ENCODE measurements around the gene TOMM40L.
"Not testable (repeated sequence)": the region's sequence is repeated elsewhere in the genome, so short reads cannot be mapped to it uniquely, and the experiment has no call there.

The TOMM40L gene

GRCh38 chr1:161222175-161223019, 3.5 kb upstream of the TOMM40L start:
- no peak for DNase-seq (ENCODE audit: low read depth in 2 of 2)

GRCh38 chr1:161223805-161224694, 1.8 kb upstream of the TOMM40L start:
- DNase-seq (ENCODE audit: low read depth in 2 of 2): no peak

- DNase-seq (ENCODE audit: low read depth in 2 of 2): not testable (repeated sequence)
Measured at GRCh38 chr1:161224695-161225087, 1.2 kb upstream of the TOMM40L start.

DNA sequence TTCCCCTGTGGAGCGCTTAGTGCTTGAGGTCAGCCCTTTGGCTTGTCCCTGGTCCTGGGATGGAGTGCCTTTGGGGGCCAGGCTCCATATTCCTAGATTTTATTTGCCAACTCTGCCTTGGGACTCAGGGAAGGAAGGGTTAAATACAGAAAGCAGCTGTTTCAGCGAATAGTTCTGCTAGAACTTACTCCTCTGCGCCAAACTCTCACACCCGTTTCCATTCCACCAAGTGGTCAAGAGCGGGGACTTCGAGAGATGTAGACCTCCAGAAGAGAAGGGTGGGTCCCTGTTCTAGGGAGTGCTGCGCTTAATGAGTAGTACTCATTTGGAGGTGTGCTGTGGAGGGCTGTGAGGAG, 704 bp upstream of the TOMM40L start:
- no peak for DNase-seq (ENCODE audit: low read depth in 2 of 2)

DNA sequence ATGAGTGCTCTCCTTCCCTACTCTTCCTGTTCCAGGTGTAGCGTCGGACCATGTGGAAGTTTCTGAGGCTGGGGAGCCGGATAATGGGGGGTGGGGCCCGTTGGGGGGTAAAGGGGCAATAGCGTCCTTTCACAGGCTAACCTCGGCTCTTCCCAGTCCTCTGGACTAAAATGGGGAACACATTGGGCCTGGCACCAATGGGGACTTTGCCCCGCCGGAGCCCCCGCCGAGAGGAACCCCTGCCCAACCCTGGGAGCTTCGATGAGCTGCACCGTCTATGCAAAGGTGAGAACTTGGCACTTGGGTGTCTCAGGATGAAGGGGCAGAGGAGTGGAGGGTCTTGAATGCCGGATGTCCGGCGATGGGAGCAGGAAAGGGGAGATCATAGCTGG, 456 bp downstream of the TOMM40L start:
- DNase-seq (ENCODE audit: low read depth in 2 of 2): no peak

- no peak for DNase-seq (ENCODE audit: low read depth in 2 of 2)
Measured at GRCh38 chr1:161226759-161227158, 899 bp downstream of the TOMM40L start.

- peak; percentile 89 to 90 for DNase-seq (ENCODE audit: low read depth in 2 of 2)
Measured at GRCh38 chr1:161227196-161227871, 1.5 kb downstream of the TOMM40L start.

DNA sequence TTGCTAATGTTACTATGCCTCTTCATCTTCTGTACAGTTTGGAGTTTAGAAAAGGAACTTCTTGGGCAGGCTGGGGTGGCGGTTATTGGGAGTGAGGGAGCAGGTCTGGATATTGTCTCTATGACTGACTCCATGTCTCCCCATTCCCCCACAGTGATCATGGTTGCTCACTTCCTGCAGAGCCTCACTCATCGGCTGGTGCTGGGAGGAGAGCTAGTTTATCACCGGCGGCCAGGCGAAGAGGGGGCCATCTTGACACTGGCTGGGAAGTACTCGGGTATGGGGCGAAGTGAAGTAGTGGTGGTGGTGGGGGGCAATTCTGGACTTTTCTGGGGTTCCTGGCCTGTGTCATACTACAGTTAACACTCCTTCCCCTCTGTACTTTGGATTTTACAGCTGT, 2.2 kb downstream of the TOMM40L start:
- DNase-seq (ENCODE audit: low read depth in 2 of 2): no peak

DNA sequence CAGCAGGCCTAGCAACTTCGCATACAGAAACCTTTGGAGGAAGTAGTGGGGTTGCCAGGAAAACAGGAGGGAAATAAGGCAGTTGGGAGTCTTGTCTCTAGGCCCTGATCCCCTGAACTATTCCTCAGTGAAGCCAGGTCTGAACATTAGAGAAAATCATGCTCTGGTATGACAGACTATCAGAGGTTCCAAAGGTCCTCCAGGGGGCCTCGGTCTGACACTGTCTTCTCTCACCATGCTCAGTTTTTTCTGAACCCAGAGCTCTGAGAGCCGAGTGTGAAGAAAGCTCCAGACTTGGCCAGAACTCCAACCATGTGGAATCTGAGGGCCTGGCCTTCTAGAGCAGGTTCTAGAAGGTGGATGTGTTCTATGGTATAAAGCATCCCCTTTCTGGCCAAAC, 4.0 kb downstream of the TOMM40L start:
- no peak for DNase-seq (ENCODE audit: low read depth in 2 of 2)

DNA sequence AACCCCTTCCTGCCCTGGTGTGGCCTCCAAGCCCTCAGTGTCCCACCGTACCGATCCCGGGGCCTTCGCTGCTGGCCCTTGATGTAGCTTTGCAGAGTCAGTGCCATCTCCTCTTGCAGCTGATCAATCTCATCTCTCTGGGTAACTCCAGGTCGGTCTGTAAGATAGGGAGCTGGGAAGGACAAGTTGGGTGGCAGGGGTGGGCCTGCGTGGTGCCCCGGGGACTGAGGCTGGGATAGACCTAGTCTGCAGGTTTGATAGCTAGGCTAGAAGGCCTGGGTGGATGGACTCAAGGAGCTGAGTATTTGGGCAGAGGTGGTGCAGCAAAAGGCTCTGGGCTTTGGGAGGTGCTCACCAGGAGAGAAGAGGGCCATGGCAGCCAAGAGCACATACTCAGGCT, 4.9 kb downstream of the TOMM40L start:
- DNase-seq (ENCODE audit: low read depth in 2 of 2): no peak

DNA sequence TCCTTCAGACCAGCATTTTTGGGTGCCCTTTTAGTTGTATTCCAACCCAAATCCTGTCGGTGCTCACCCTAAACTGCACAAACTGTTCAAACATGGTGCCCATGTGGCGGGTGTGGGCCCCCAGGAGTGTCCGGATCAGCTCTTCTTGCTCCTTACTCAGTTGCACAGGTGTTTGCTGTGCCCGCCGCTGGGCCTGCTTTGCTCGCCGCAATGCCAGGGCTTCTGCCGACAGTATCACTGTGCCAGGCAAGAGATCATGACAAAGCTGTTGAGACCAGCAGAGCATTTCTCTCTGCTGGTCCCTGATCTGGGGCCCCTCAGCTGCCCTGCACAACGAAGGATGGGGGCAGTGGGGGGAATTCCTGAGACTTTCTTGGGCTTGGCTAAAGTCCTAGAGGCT, 7.2 kb downstream of the TOMM40L start:
- DNase-seq (ENCODE audit: low read depth in 2 of 2): no peak

DNA sequence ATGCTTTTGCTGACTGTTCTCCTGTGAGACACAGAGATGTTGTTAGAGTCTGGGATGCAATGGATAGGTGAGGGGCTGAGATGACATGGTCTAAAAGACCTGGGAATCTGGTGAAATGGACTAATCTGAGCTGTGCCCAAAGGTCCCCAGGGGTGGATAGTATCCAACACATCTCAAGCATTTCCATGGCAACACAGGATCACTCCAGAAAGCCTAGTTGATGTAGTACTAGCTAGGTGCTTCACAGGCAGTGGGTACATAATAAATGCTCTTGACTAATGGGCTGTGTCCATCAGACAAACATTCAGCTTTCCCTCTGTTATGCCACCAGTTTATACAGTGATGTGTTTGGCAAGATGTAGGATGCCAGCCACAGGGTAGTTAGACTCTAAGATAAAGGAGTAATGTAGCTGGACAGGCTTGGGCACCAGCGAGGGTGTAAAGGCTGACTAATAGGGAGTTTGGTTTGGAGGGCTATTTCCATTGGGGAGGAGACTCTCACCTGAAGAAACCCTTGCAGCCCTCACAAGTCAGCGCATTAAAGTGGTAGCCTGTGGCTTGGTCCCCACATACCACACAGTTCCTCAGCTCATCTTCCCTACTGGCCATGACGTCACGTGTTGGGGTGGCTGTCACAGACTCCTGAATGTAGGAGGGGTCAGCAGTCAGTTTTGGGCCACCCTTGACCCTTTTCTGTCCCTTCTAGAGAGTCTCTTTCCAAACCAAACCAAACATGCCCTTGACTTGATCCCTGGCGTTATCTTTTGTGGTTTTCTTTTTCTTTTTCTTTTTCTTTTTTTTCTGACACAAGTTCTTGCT, 10.3 kb downstream of the TOMM40L start:
- no peak for DNase-seq (ENCODE audit: low read depth in 2 of 2)

GRCh38 chr1:161238039-161238473, 12.2 kb downstream of the TOMM40L start, which contains the start of gene NR1I3:
Gene NR1I3 (minus strand): TSS chr1:161238203. CDS start chr1:161236565, 1,638 bp downstream.
- no peak for DNase-seq (ENCODE audit: low read depth in 2 of 2)

GRCh38 chr1:161241682-161242081, 15.8 kb downstream of the TOMM40L start:
- no peak for DNase-seq (ENCODE audit: low read depth in 2 of 2)

DNA sequence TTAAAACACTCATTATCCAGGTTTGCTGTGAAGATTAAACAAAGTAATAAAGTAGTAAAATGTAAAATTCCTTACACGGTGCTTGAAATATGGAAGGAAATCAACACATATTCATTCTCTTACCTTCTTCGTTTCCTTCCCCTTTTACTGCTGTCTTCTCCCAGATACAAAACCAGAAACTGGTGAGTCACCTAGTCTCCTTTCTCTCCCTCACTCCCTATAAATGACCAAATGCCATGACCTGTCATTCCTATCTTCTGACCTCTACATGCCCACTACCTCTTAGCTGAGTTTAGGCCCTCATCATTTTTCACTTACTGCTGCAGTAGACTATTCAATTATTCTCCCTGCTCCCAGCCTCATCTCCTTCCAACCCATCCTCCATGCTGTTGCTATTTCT, 16.5 kb downstream of the TOMM40L start:
- no peak for DNase-seq (ENCODE audit: low read depth in 2 of 2)

DNA sequence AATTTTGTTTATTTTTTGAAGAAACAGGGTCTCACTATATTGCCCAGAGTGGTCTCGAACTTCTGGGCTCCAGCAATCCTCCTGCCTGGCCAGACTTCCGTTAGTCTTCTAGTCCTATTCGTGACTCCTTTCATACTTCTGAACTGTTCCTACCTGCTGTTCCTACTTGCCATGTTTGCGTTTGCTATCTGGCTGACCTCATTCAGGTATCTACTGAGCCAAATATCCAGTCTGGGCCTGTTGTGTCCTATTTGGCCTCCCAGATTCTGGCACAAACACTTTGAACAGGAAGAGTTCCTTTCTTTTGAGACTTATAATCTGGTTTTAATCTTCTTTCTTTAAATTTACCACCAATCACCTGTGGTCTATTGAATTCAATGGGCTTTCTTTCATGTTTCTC, 19.0 kb downstream of the TOMM40L start:
- DNase-seq (ENCODE audit: low read depth in 2 of 2): no peak

- not testable (repeated sequence) for DNase-seq (ENCODE audit: low read depth in 2 of 2)
Measured at GRCh38 chr1:161250100-161250499, 24.2 kb downstream of the TOMM40L start.

DNA sequence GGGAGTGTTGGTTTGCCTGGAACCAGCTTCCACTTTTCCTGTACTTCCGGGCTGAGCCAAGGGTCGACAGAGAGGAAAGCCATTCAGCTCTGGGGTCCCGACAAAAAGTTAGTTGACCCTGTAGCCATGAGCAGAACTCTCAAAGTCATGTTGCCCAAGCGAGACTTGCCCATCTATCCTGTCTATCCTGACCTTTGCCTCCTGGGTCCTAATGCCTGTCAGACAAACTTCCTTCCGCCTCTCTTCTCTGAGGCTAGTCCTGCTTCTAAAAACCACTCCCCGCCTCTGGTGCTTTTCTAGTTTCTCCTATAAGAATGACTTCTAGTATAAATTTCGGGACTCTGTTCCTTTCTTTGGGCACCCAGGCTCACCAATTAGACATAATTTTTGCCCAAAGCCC, 25.0 kb downstream of the TOMM40L start:
- no peak for DNase-seq (ENCODE audit: low read depth in 2 of 2)

DNA sequence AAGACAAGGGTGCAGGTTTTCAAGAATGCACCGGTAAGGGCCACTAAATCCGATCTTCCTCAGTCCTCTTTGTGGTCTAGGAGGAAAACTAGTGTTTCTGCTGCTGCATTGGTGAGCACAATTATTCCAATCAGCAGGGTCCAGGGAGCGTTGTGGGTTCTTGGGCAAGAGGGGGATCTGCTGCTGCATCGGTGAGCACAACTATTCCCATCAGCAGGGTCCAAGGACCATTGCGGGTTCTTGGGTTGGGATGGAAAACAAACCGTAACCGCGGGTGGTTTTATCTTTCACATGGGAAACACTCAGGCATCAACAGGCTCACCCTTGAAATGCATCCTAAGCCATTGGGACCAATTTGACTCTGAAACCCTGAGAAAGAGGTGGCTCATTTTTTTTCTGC, 25.7 kb downstream of the TOMM40L start:
- DNase-seq (ENCODE audit: low read depth in 2 of 2): no peak

- DNase-seq (ENCODE audit: low read depth in 2 of 2): not testable (repeated sequence)
Measured at GRCh38 chr1:161255302-161255701, 29.4 kb downstream of the TOMM40L start.

GRCh38 chr1:161255955-161256520, 30.2 kb downstream of the TOMM40L start:
- DNase-seq (ENCODE audit: low read depth in 2 of 2): not testable (repeated sequence)
